MV-4-11 (cell line): Measurements from ENCODE around the gene CYTH4.
A peak's percentile ranks its signal among the peaks of the same experiment; 100 is the strongest.

Source experiments
- DNase-seq: peaks from one replicate; lab custom pipeline; 2025; lab: John Stamatoyannopoulos, UW

The CYTH4 gene

GRCh38 chr22:37270928-37271650, 11.2 kb upstream of the CYTH4 start:
- DNase-seq: peak; percentile 95

GRCh38 chr22:37273126-37273845, 9.0 kb upstream of the CYTH4 start:
- peak; percentile 74 for DNase-seq

GRCh38 chr22:37273846-37274225, 8.5 kb upstream of the CYTH4 start:
- no peak for DNase-seq

- DNase-seq: peak; percentile 95
Observed at GRCh38 chr22:37274380-37274862, 7.9 kb upstream of the CYTH4 start.

- DNase-seq: no peak
Observed at GRCh38 chr22:37275134-37275533, 7.2 kb upstream of the CYTH4 start.

GRCh38 chr22:37275622-37276021, 6.7 kb upstream of the CYTH4 start:
- no peak for DNase-seq

- peak; percentile 4 for DNase-seq
Observed at GRCh38 chr22:37276776-37277175, 5.5 kb upstream of the CYTH4 start.

GRCh38 chr22:37277384-37277783, 4.9 kb upstream of the CYTH4 start:
- peak; percentile 48 for DNase-seq

GRCh38 chr22:37278261-37278660, 4.0 kb upstream of the CYTH4 start:
- DNase-seq: no peak

GRCh38 chr22:37279331-37280181, 2.8 kb upstream of the CYTH4 start:
- DNase-seq: peak; percentile 98

GRCh38 chr22:37280718-37281117, 1.6 kb upstream of the CYTH4 start:
- no peak for DNase-seq

- DNase-seq: no peak
Observed at GRCh38 chr22:37281195-37281594, 1.1 kb upstream of the CYTH4 start.

- DNase-seq: no peak
Observed at GRCh38 chr22:37281646-37282384, 493 bp upstream of the CYTH4 start.

- DNase-seq: peak; percentile 38
Observed at GRCh38 chr22:37283393-37283937, 1.2 kb downstream of the CYTH4 start.

- no peak for DNase-seq
Observed at GRCh38 chr22:37284126-37284804, 2.0 kb downstream of the CYTH4 start.

GRCh38 chr22:37284805-37285355, 2.6 kb downstream of the CYTH4 start:
- DNase-seq: peak; percentile 100

- no peak for DNase-seq
Observed at GRCh38 chr22:37285937-37286336, 3.6 kb downstream of the CYTH4 start.

- DNase-seq: no peak
Observed at GRCh38 chr22:37287550-37287951, 5.2 kb downstream of the CYTH4 start.

- no peak for DNase-seq
Observed at GRCh38 chr22:37288521-37288920, 6.2 kb downstream of the CYTH4 start.

- DNase-seq: no peak
Observed at GRCh38 chr22:37289156-37289735, 6.9 kb downstream of the CYTH4 start.
